ENCODE measurements around the gene CYSLTR2.

- TF ChIP-seq CTCF (IDR thresholded peaks at IDR 0.05; ENCODE audit: insufficient read depth, low read length, poor library complexity, severe bottlenecking) (no peak), EZH2phosphoT487 (conservative IDR thresholded peaks at IDR 0.05; ENCODE audit: low read length) (no peak)
Observed at GRCh38 chr13:48642061-48642460, 11.7 kb upstream of the CYSLTR2 start.

All from SU-DHL-6 (cell line).